H1 (cell line): Measurements from ENCODE around the gene SPDYE6. TPM values are rescaled to one million over a fixed set of nuclear protein-coding genes. Genes with fewer than 3 reads are reported as not detected.

ENCODE experiments used
- CTCF ChIA-PET: fragments of 300-600 bp; sonication (Branson Sonifier 250); formaldehyde crosslinking; loops from one replicate; lab custom pipeline; 2021; ENCODE audit not compliant: partially characterized antibody; lab: Charles Lee
- POLR2A ChIA-PET: fragments of 300-600 bp; sonication (Branson Sonifier 250); formaldehyde crosslinking; loops from one replicate; lab custom pipeline; 2021; ENCODE audit warnings: inconsistent platforms; ENCODE audit not compliant: partially characterized antibody; lab: Charles Lee
- DNase-seq, 2 experiments: peaks; one replicate each; pipeline versions ENCODE4 v3.0.0 to v3.0.0-alpha.2; 2010 to 2022; ENCODE audit warnings: low spot score in 2 of 2, low read depth in 1 of 2, mixed read lengths in 1 of 2
- FAIRE-seq: peaks from 2 replicates; lab custom pipeline; 2011; peaks lifted over from hg19 to GRCh38; lab: Jason Lieb, UNC
- H2AFZ ChIP-seq: 2 replicates; pipeline ENCODE4 v1.8.1; 2012; ENCODE audit warnings: low read length, inconsistent platforms
- H2AK5ac ChIP-seq: 2 replicates; pipeline ENCODE4 v1.6.1; 2013; ENCODE audit warnings: low read depth, low read length
- H2BK120ac ChIP-seq: replicated peaks from 2 replicates; pipeline ENCODE3; 2013; ENCODE audit warnings: low read depth, low read length, inconsistent platforms
- H2BK12ac ChIP-seq: 2 replicates; pipeline ENCODE4 v1.6.1; 2013; ENCODE audit warnings: low read depth, low read length
- H2BK15ac ChIP-seq: 2 replicates; pipeline ENCODE4 v1.6.1; 2013; ENCODE audit warnings: low read length
- H2BK20ac ChIP-seq: 2 replicates; pipeline ENCODE4 v1.6.1; 2013; ENCODE audit warnings: low read length
- H2BK5ac ChIP-seq: 2 replicates; pipeline ENCODE4 v1.6.1; 2013; ENCODE audit warnings: low read depth, low read length
- H3K14ac ChIP-seq: 2 replicates; pipeline ENCODE4 v1.6.1; 2013; ENCODE audit warnings: inconsistent platforms; ENCODE audit not compliant: insufficient read length
- H3K18ac ChIP-seq: 2 replicates; pipeline ENCODE4 v1.6.1; 2013; ENCODE audit warnings: low read length; ENCODE audit errors: extremely low read depth
- H3K23ac ChIP-seq: 2 replicates; pipeline ENCODE4 v1.6.1; 2013; ENCODE audit warnings: inconsistent platforms; ENCODE audit not compliant: insufficient read length
- H3K23me2 ChIP-seq: 2 replicates; pipeline ENCODE4 v1.6.1; 2013; ENCODE audit warnings: low read depth, low read length
- H3K27ac ChIP-seq: 2 replicates; pipeline ENCODE4 v1.6.1; 2011; ENCODE audit warnings: low read depth, low read length, inconsistent platforms
- H3K27me3 ChIP-seq, 4 experiments: replicated peaks in 1 of 4; 1 replicate in 1 of 4; 2 replicates in 3 of 4; pipeline versions ENCODE4 v1.6.1 to v1.8.1; 2011 to 2013; ENCODE audit warnings: low read length in 3 of 4, mild to moderate bottlenecking in 3 of 4, inconsistent platforms in 2 of 4, mixed read lengths in 2 of 4, moderate library complexity in 1 of 4; ENCODE audit not compliant: control insufficient read depth in 3 of 4, insufficient read depth in 3 of 4; ENCODE audit errors: extremely low read depth in 1 of 4
- H3K36me3 ChIP-seq, 4 experiments: 2 replicates each; pipeline versions ENCODE4 v1.6.1 to v1.8.1; 2011 to 2013; ENCODE audit warnings: mild to moderate bottlenecking in 4 of 4, low read length in 3 of 4, moderate library complexity in 2 of 4, control low read depth in 1 of 4, inconsistent platforms in 1 of 4; ENCODE audit not compliant: insufficient read depth in 4 of 4, control insufficient read depth in 2 of 4
- H3K4ac ChIP-seq: replicated peaks from 2 replicates; pipeline ENCODE3; 2013; ENCODE audit warnings: low read length, low read depth, mixed read lengths, inconsistent platforms; ENCODE audit not compliant: insufficient read length
- H3K4me1 ChIP-seq, 4 experiments: replicated peaks in 1 of 4; 1 replicate in 1 of 4; 2 replicates in 3 of 4; pipeline versions ENCODE4 v1.6.1 to v1.8.1; 2011 to 2013; ENCODE audit warnings: low read length in 3 of 4, inconsistent platforms in 2 of 4, mixed read lengths in 1 of 4; ENCODE audit not compliant: insufficient read depth in 4 of 4, control insufficient read depth in 3 of 4
- H3K4me2 ChIP-seq, 2 experiments: 2 replicates each; pipeline versions ENCODE4 v1.6.1 to v1.8.1; 2011 to 2013; ENCODE audit warnings: low read depth in 2 of 2, low read length in 2 of 2, control low read depth in 1 of 2, inconsistent platforms in 1 of 2, mild to moderate bottlenecking in 1 of 2; ENCODE audit not compliant: insufficient read depth in 1 of 2
- H3K4me3 ChIP-seq, 4 experiments: fragments of 200-600, 300-600 bp in 1 of 4; sonication (generic), shearing (Covaris generic), sonication (Bioruptor Twin) in 1 of 4; 2 replicates each; pipeline versions ENCODE4 v1.5.1 to v1.8.1; 2011 to 2016; ENCODE audit warnings: low read length in 4 of 4, low read depth in 3 of 4, control low read depth in 2 of 4, inconsistent platforms in 2 of 4, mild to moderate bottlenecking in 2 of 4, mixed read lengths in 1 of 4, moderate library complexity in 1 of 4; ENCODE audit not compliant: insufficient read depth in 2 of 4; ENCODE audit errors: extremely low read depth in 1 of 4
- H3K56ac ChIP-seq: replicated peaks from 2 replicates; pipeline ENCODE3; 2013; ENCODE audit warnings: low read depth, mild to moderate bottlenecking, mixed read lengths, low read length, inconsistent platforms; ENCODE audit not compliant: insufficient read length
- H3K79me1 ChIP-seq: 2 replicates; pipeline ENCODE4 v1.6.1; 2013; ENCODE audit warnings: low read depth, low read length, control low read depth
- H3K79me2 ChIP-seq, 2 experiments: 2 replicates each; pipeline versions ENCODE4 v1.6.1 to v1.8.1; 2012 to 2013; ENCODE audit warnings: low read length in 2 of 2, mild to moderate bottlenecking in 2 of 2, inconsistent platforms in 1 of 2; ENCODE audit not compliant: insufficient read depth in 2 of 2, control insufficient read depth in 1 of 2
- H3K9ac ChIP-seq, 4 experiments: replicated peaks in 1 of 4; 1 replicate in 1 of 4; 2 replicates in 3 of 4; pipeline versions ENCODE4 v1.6.1 to v1.8.1; 2011 to 2013; ENCODE audit warnings: low read depth in 3 of 4, low read length in 3 of 4, control low read depth in 2 of 4, mild to moderate bottlenecking in 2 of 4, moderate library complexity in 2 of 4, inconsistent platforms in 1 of 4; ENCODE audit errors: extremely low read depth in 1 of 4
- H3K9me3 ChIP-seq, 2 experiments: 2 replicates each; pipeline versions ENCODE4 v1.6.1 to v1.8.1; 2012 to 2013; ENCODE audit warnings: mild to moderate bottlenecking in 2 of 2, moderate library complexity in 2 of 2, control low read depth in 1 of 2, inconsistent platforms in 1 of 2, low read depth in 1 of 2, low read length in 1 of 2, mixed read lengths in 1 of 2; ENCODE audit not compliant: insufficient read depth in 2 of 2
- H4K20me1 ChIP-seq, 2 experiments: replicated peaks in 1 of 2; 2 replicates each; pipeline versions ENCODE3 to v1.8.1; 2011 to 2013; ENCODE audit warnings: inconsistent platforms in 2 of 2, low read length in 2 of 2, mild to moderate bottlenecking in 1 of 2; ENCODE audit not compliant: insufficient read depth in 2 of 2, control insufficient read depth in 1 of 2
- H4K5ac ChIP-seq: 2 replicates; pipeline ENCODE4 v1.6.1; 2013; ENCODE audit warnings: low read length, low read depth, mixed read lengths, inconsistent platforms; ENCODE audit not compliant: insufficient read length
- H4K8ac ChIP-seq: 2 replicates; pipeline ENCODE4 v1.8.0; 2013; ENCODE audit warnings: mild to moderate bottlenecking, moderate library complexity, low read length, inconsistent platforms; ENCODE audit not compliant: insufficient read depth; ENCODE audit errors: extremely low read depth
- H4K91ac ChIP-seq: replicated peaks from 2 replicates; pipeline ENCODE3; 2013; ENCODE audit warnings: low read length, mixed read lengths, inconsistent platforms; ENCODE audit not compliant: insufficient read length
- FOSL1 ChIP-seq: IDR thresholded peaks from 2 replicates; pipeline ENCODE4 v1.6.1; 2011; ENCODE audit warnings: mild to moderate bottlenecking, low read depth, low read length, moderate library complexity; ENCODE audit not compliant: insufficient read depth
- GTF2F1 ChIP-seq: IDR thresholded peaks from 2 replicates; pipeline ENCODE4 v1.6.1; 2012; ENCODE audit warnings: low read depth, low read length, improper control_type of control experiment, borderline replicate concordance
- KDM4A ChIP-seq: IDR thresholded peaks from one replicate; pipeline ENCODE4 v1.7.1; 2012; ENCODE audit warnings: low read depth, mild to moderate bottlenecking, moderate library complexity, low read length, inconsistent platforms; ENCODE audit not compliant: severe bottlenecking
- POLR2A ChIP-seq, 2 experiments: IDR thresholded peaks; 1 replicate in 1 of 2; 2 replicates in 1 of 2; pipeline ENCODE4 v1.6.1; 2011; ENCODE audit warnings: low read depth in 2 of 2, low read length in 2 of 2, mild to moderate bottlenecking in 2 of 2; ENCODE audit errors: control extremely low read depth in 1 of 2
- RBBP5 ChIP-seq: IDR thresholded peaks from 2 replicates; pipeline ENCODE4 v1.7.1; 2012; ENCODE audit warnings: low read depth, mild to moderate bottlenecking, inconsistent platforms, low read length, moderate library complexity, borderline replicate concordance
- TAF7 ChIP-seq: optimal IDR thresholded peaks from 2 replicates; pipeline ENCODE3; 2011; ENCODE audit warnings: low read depth, mild to moderate bottlenecking, inconsistent platforms, low read length, moderate library complexity, borderline replicate concordance
- ZNF274 ChIP-seq: IDR thresholded peaks from 2 replicates; pipeline ENCODE4 v1.7.0; 2012; ENCODE audit warnings: low read length, borderline replicate concordance; ENCODE audit errors: extremely low read depth
- WGBS, 2 experiments: shearing (Covaris generic) in 1 of 2; methylation state at CpG; one replicate each; pipeline versions ENCODE4 v1.1.6 to v1.1.7; 2013 to 2015; ENCODE audit warnings: low lambda C conversion rate in 2 of 2, mixed read lengths in 2 of 2, inconsistent platforms in 1 of 2, low coverage in 1 of 2, missing lambda C conversion rate in 1 of 2; ENCODE audit not compliant: insufficient replicate concordance in 2 of 2, insufficient coverage in 1 of 2, insufficient read length in 1 of 2; ENCODE audit errors: extremely low coverage in 1 of 2, missing lambda C conversion rate in 1 of 2; 5-methylcytosine and 5-hydroxymethylcytosine counted together
- polyA plus RNA-seq, 7 experiments: library from polyadenylated mRNA; depleted of rRNA in 3 of 7; stranded (reverse) in 5 of 7; unstranded in 2 of 7; fragments of >200 nt in 5 of 7; fragments of 200-250 nt in 2 of 7; gene quantifications; 1 replicate in 5 of 7; 2 replicates in 1 of 7; 4 replicates in 1 of 7; pipeline versions ENCODE4 v1.2.1 to v1.2.3, GENCODE V29; 2011 to 2013; ENCODE audit warnings: missing spikeins in 2 of 7, mixed read lengths in 2 of 7
- total RNA-seq: library from RNA; stranded (reverse); fragmentation: NEBNext Ultra II Directional; extraction: Animal tissue kit (Norgen Biotek cat#: 25700); gene quantifications from 2 replicates; pipeline ENCODE4 v1.2.1, GENCODE V29; 2021

Gene SPDYE6
- total and polyA plus RNA-seq, 2 of the 8 experiments (the other 6 are each of a cell fraction or from before 2014, with no cell fraction given) = not detected

DNA sequence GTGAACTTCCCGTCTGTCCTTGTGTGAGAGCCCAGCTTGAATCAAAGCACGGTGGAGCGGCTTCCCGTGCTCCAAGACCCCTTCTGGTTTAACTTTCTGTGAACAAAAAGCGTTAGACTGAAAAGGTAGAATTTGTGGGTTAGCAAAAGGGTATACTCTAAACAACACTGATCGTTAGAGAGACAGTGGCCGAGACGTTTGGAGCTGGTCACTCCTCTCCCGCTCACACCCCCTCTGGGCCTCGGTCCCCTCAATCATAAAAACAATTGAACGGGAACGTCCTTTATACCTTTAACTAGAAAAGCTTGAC lies 40.4 kb upstream of the SPDYE6 start:
- H4K8ac ChIP-seq = peak overlapping the region; percentile 98; the same call in 1 of the 2 replicates
- H4K5ac ChIP-seq = no peak overlapping the region
- no peak overlapping the region for H2AFZ ChIP-seq
- H2BK5ac ChIP-seq = no peak overlapping the region
- peaks cover 3 to 11% of the 10 kb centered on the region in 2 experiments; a peak in 2 of 4 replicates for H3K79me2 ChIP-seq
- H2AK5ac ChIP-seq = no peak overlapping the region
- H3K56ac ChIP-seq = peak overlapping the region; percentile 9
- no peaks in the 10 kb centered on the region for H3K27me3 ChIP-seq
- peaks cover 2 to 16% (median 11%) of the 10 kb centered on the region in 4 experiments; a peak in 6 of 8 replicates for H3K36me3 ChIP-seq
- 0 out of 2 replicates have a peak overlapping the region, but pooled peaks have one; percentile 53 for H3K18ac ChIP-seq
- DNase-seq (no peak), FAIRE-seq (no peak)
- CTCF ChIA-PET = interaction anchor here (0.6 to 11.4 kb wide), 7 partner anchors 8 to 116 kb away, joined by 3 to 118 read pairs (median 5); no protein-coding TSS in a partner anchor
- peaks cover 0 to 1% of the 10 kb centered on the region in 2 experiments for H4K20me1 ChIP-seq
- H3K4ac ChIP-seq = no peak overlapping the region
- H2BK120ac ChIP-seq = no peak overlapping the region
- no peak overlapping the region for H4K91ac ChIP-seq
- no peak for TF ChIP-seq TAF7
- no peak for TF ChIP-seq ZNF274
- TF ChIP-seq POLR2A (IDR thresholded peaks at IDR 0.05; ENCODE audit: control extremely low read depth in 1 of 2, low read depth in 2 of 2, low read length in 2 of 2) = peak in 1 of 2 experiments; percentile 21; a peak in 1 of 3 replicates
- no peak; the same call in 1 of the 2 replicates for TF ChIP-seq RBBP5
- TF ChIP-seq FOSL1 = no peak
- no peak for TF ChIP-seq KDM4A
- TF ChIP-seq GTF2F1 = no peak
- peak overlapping the region; percentile 60 to 88 (median 78) for H3K9ac ChIP-seq
- peak overlapping the region; percentile 85 for H3K27ac ChIP-seq
- H2BK20ac ChIP-seq = no peak overlapping the region
- POLR2A ChIA-PET = interaction anchor here (0.6 to 4.0 kb wide), 22 partner anchors 8 to 125 kb away, joined by 3 to 21 read pairs (median 4); no protein-coding TSS in a partner anchor
- peak overlapping the region; percentile 69 to 94 (median 88) for H3K4me3 ChIP-seq
- peaks cover 0 to 6% (median 2%) of the 10 kb centered on the region in 4 experiments; a peak in 2 of 7 replicates for H3K4me1 ChIP-seq
- H3K79me1 ChIP-seq = no peaks in the 10 kb centered on the region
- peak overlapping the region; percentile 74 to 96 for H3K4me2 ChIP-seq
- H3K14ac ChIP-seq = no peak overlapping the region
- no peak overlapping the region for H2BK12ac ChIP-seq
- H2BK15ac ChIP-seq = no peak overlapping the region
- no peaks in the 10 kb centered on the region for H3K9me3 ChIP-seq
- H3K23ac ChIP-seq = no peak overlapping the region
- 3% methylated on average over 12 of the region's 12 CpGs; no CpG with 5 or more reads in 1 of the 2 experiments for WGBS, 2 experiments
- peaks cover 11% of the 10 kb centered on the region for H3K23me2 ChIP-seq
